ENCODE results near the gene TFAP2B. TPM values are rescaled to one million over a fixed set of nuclear protein-coding genes. Genes with fewer than 3 reads are reported as not detected.

Gene TFAP2B
- total and polyA plus RNA-seq, 7 donors, result not detected

DNA sequence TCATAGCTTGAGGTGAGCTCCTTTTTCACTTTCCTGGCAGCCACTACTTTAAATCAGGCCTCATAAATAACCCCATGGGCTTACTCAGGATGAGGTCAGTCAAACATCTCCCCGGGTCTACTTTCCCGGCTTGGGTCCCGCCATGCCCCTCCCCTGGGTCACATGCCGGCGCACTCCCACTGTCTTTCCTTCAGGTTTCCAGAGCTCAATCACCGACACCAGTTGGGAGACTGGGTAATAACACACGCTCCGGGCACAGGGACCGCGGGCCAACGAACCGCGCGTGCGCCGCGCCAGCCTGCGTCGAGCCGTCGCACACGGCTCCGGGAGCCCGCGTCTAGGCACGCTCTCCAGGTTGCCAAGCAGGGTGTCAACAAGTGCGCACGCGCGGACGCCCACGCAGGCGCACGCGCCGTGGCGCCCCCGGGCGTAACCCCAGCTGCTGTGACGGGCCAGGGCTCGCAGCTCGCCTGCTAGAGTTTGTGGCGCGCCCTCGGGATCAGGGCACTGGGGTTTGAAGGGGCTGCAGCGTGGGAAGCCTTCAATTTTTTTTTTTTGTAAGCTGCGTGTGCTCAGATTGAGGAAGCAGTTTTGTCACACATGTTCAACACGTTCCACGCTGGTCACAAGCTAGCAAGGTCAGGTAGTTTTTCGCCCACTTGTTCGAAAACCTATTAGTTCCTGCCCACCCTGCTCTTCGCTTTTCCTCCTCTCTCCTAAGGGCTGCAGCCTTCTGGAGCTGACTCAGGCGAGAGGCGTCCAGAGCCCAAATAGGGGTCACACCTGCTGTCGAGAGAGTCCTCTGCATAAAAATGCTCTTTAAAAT lies 31.8 kb downstream of the TFAP2B start:
- peak overlapping the region; percentile 57 for H3K4me3 ChIP-seq
- intact Hi-C loops (cut with DNase I), result no loop called here
- no peak for DNase-seq
- H3K9me3 ChIP-seq, result no peaks in the 10 kb centered on the region
- H3K36me3 ChIP-seq (ENCODE audit: insufficient read depth in 1 of 2, low read depth in 1 of 2), result no peaks in the 10 kb centered on the region
- peaks cover 4% of the 10 kb centered on the region for H3K4me1 ChIP-seq
- H3K27me3 ChIP-seq (ENCODE audit: insufficient read depth in 3 of 3, low read length in 2 of 3), result peaks cover 7 to 69% (median 33%) of the 10 kb centered on the region in 3 donors
- ATAC-seq, result peak in 3 of 4 donors; percentile 32 to 54 (median 45)
- no peak overlapping the region for H3K27ac ChIP-seq
- 2 to 3% (median 2%) methylated on average over 55 of the region's 55 CpGs for WGBS, 3 donors
- TF ChIP-seq CTCF (IDR thresholded peaks at IDR 0.05), result no peak

- WGBS, 3 donors, result 9 to 13% (median 10%) methylated on average over 31 of the region's 31 CpGs
- H3K36me3 ChIP-seq (ENCODE audit: insufficient read depth in 1 of 2, low read depth in 1 of 2), result no peaks in the 10 kb centered on the region
- peaks cover 4% of the 10 kb centered on the region for H3K4me1 ChIP-seq
- ATAC-seq, result no peak
- no peak overlapping the region for H3K27ac ChIP-seq
- no peaks in the 10 kb centered on the region for H3K9me3 ChIP-seq
- TF ChIP-seq CTCF (IDR thresholded peaks at IDR 0.05), result no peak
- peaks cover 7 to 60% (median 25%) of the 10 kb centered on the region in 3 donors for H3K27me3 ChIP-seq (ENCODE audit: insufficient read depth in 3 of 3, low read length in 2 of 3)
- H3K4me3 ChIP-seq, result peak overlapping the region; percentile 57
- intact Hi-C loops (cut with DNase I), result no loop called here
- no peak for DNase-seq
These were observed 32.6 kb downstream of the TFAP2B start for GRCh38 chr6:50851049-50851845.

DNA sequence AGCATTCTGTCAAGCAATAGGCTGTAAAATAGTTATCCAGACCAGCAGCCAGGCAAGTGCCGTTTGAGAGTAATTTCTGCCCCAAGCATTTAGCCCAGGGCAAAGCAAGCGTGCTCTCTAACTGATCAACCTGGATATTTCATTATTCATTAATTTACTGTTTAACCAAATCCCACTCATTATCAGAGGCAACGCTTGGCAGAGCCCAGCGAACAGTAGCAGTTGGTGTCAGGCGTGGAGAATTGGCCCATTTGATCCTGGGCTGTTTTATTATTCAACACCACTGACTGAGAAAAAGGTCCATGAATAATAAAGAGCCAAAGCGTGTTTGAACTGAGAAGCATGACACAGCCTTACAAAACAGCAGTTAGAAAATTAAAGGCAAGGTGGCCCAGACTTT lies 35.3 kb downstream of the TFAP2B start:
- Histone ChIP-seq H3K9me3 (no peaks in the 10 kb centered on the region), H3K4me1 (peaks cover 4% of the 10 kb centered on the region), H3K27me3 (ENCODE audit: insufficient read depth in 3 of 3, low read length in 2 of 3) (peaks cover 7 to 36% (median 15%) of the 10 kb centered on the region in 3 donors), H3K36me3 (ENCODE audit: insufficient read depth in 1 of 2, low read depth in 1 of 2) (no peaks in the 10 kb centered on the region), H3K27ac (no peak overlapping the region), H3K4me3 (no peak overlapping the region)
- ATAC-seq (no peak), DNase-seq (no peak)
- 19 to 21% (median 19%) methylated on average over 6 of the region's 6 CpGs for WGBS, 3 donors
- intact Hi-C loops (cut with DNase I), result no loop called here
- TF ChIP-seq CTCF (IDR thresholded peaks at IDR 0.05), result no peak

GRCh38 chr6:50861692-50862091 lies 43.0 kb downstream of the TFAP2B start:
- DNase-seq, result no peak
- no peak overlapping the region for H3K4me3 ChIP-seq
- TF ChIP-seq CTCF (IDR thresholded peaks at IDR 0.05), result no peak
- H3K4me1 ChIP-seq, result no peaks in the 10 kb centered on the region
- no peaks in the 10 kb centered on the region for H3K27me3 ChIP-seq (ENCODE audit: insufficient read depth in 3 of 3, low read length in 2 of 3)
- H3K27ac ChIP-seq, result no peak overlapping the region
- 0 to 3% (median 0%) methylated on average over 1 of the region's 1 CpG for WGBS, 3 donors
- no peak for ATAC-seq
- H3K9me3 ChIP-seq, result no peaks in the 10 kb centered on the region
- intact Hi-C loops (cut with DNase I), result no loop called here
- no peaks in the 10 kb centered on the region for H3K36me3 ChIP-seq (ENCODE audit: insufficient read depth in 1 of 2, low read depth in 1 of 2)

Data from psoas muscle (tissue), 8 donors.